ENCODE data around the gene OTOP2.
"Not testable (repeated sequence)": the region's sequence is repeated elsewhere in the genome, so short reads cannot be mapped to it uniquely, and the experiment has no call there.

OTOP2 gene

DNA sequence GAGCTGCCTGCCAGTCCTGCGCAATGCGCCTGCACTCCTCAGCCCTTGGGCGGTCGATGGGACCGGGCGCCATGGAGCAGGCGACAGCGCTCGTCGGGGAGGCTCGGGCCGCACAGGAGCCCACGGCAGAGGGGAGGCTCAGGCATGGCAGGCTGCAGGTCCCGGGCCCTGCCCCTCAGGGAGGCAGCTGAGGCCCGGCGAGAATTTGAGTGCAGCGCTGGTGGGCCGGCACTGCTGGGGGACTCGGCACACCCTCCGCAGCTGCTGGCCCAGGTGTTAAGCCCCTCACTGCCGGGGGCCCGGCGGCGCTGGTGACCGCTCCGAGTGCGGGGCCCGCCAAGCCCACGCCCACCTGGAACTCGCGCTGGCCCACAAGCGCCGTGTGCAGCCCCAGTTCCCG is 17.1 kb upstream of the OTOP2 start:
- Histone ChIP-seq H3K27ac (no peak overlapping the region), H3K9me3 (ENCODE audit: severe bottlenecking) (no peaks in the 10 kb centered on the region), H3K4me3 (ENCODE audit: low read depth, low read length) (no peak overlapping the region), H3K27me3 (ENCODE audit: insufficient read depth, low read depth, severe bottlenecking) (no peaks in the 10 kb centered on the region), H3K36me3 (no peaks in the 10 kb centered on the region)
- TF ChIP-seq, protein P1, sequence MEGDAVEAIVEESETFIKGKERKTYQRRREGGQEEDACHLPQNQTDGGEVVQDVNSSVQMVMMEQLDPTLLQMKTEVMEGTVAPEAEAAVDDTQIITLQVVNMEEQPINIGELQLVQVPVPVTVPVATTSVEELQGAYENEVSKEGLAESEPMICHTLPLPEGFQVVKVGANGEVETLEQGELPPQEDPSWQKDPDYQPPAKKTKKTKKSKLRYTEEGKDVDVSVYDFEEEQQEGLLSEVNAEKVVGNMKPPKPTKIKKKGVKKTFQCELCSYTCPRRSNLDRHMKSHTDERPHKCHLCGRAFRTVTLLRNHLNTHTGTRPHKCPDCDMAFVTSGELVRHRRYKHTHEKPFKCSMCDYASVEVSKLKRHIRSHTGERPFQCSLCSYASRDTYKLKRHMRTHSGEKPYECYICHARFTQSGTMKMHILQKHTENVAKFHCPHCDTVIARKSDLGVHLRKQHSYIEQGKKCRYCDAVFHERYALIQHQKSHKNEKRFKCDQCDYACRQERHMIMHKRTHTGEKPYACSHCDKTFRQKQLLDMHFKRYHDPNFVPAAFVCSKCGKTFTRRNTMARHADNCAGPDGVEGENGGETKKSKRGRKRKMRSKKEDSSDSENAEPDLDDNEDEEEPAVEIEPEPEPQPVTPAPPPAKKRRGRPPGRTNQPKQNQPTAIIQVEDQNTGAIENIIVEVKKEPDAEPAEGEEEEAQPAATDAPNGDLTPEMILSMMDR (IDR thresholded peaks at IDR 0.05; ENCODE audit: low read depth, low read length), result no peak
- DNase-seq, result no peak

DNA sequence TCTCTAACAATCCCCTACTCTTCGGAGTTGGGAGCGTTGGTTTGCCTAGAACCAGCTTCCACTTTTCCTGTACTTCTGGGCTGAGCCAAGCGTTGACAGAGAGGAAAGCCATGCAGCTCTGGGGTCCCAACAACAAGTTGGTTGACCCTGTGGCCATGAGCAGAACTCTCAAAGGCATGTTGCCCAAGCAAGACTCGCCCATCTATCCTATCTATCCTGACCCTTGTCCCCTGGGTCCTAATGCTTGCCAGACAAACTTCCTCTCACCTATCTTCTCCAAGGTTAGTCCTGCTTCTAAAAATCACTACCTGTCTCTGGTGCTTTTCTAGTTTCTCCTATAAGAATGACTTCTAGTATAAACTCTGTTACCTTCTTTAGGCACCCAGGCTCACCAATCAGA is 15.0 kb upstream of the OTOP2 start:
- H3K27ac ChIP-seq; H3K4me3 ChIP-seq (ENCODE audit: low read depth, low read length); H3K9me3 ChIP-seq (ENCODE audit: severe bottlenecking); H3K27me3 ChIP-seq (ENCODE audit: insufficient read depth, low read depth, severe bottlenecking); DNase-seq; H3K36me3 ChIP-seq: not testable (repeated sequence)

DNA sequence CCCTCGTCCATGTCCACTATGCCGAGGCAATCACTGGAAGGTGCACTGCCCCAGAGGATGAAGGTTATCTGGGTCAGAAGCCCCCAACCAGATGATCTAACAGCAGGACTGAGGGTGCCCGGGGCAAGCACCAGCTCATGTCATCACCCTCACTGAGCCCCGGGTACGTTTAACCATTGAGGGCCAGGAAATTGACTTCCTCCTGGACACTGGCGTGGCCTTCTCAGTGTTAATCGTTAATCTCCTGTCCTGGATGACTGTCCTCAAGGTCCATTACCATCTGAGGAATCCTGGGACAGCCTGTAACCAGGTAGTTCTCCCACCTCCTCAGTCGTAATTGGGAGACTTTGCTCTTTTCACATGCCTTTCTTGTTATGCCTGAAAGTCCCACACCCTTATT is 12.7 kb upstream of the OTOP2 start:
- H3K4me3 ChIP-seq (ENCODE audit: low read depth, low read length); H3K27ac ChIP-seq; H3K9me3 ChIP-seq (ENCODE audit: severe bottlenecking); H3K27me3 ChIP-seq (ENCODE audit: insufficient read depth, low read depth, severe bottlenecking); DNase-seq; H3K36me3 ChIP-seq: not testable (repeated sequence)

DNA sequence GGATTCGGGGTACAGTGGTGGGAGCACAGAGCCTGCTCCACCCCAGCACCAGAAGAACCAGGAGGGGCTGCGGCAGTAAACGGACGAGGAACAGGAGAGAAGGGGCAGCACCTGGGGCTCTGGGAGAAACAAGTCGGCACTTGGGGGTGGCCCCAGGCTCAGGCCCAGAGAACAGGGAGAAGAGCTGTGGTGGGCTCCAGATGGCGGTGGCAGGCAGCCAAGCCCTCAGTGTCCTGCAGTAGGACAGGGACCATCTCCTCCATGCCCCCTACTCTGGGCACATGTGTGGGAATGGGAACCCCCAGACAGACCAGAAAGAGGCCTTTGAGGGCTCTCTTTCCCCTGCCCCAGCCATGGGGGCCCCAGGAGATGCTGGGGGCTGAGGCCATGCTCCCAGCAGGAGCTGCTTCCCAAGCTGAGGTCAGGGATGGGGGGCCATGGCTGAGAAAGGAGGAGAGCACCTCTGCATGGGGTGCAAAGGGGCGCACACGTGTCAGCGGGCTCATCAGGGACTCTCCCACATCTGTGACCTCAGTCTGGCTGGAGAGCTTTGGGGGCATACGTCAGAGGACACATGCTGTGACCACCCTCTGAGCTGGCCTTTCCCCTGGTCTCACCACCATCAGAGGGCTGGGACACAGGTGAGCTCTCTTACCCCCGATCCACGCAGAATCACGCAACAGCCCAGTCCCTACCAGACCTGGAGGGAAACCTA is 7.8 kb upstream of the OTOP2 start:
- TF ChIP-seq, protein P1 (IDR thresholded peaks at IDR 0.05; ENCODE audit: low read depth, low read length), result no peak
- H3K27me3 ChIP-seq (ENCODE audit: insufficient read depth, low read depth, severe bottlenecking), result no peaks in the 10 kb centered on the region
- DNase-seq, result no peak
- no peak overlapping the region for H3K27ac ChIP-seq
- H3K36me3 ChIP-seq, result no peaks in the 10 kb centered on the region
- peaks cover 6% of the 10 kb centered on the region for H3K9me3 ChIP-seq (ENCODE audit: severe bottlenecking)
- no peak overlapping the region for H3K4me3 ChIP-seq (ENCODE audit: low read depth, low read length)

DNA sequence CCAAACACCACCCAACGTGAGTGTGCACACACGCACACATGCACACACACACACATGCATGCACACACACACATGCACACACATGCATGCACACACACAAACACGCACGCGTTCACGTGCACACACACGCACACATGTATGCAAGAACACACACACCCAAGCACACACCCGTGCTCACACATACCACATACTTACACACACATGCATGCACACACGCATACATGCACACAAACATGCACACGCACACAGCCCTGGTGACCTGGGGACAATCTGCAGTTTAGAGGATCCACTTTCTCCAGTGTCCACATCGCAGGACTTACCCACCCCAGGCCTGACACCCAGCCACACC is 7.2 kb upstream of the OTOP2 start:
- no peaks in the 10 kb centered on the region for H3K27me3 ChIP-seq (ENCODE audit: insufficient read depth, low read depth, severe bottlenecking)
- H3K9me3 ChIP-seq (ENCODE audit: severe bottlenecking), result peaks cover 6% of the 10 kb centered on the region
- H3K27ac ChIP-seq, result no peak overlapping the region
- TF ChIP-seq, protein P1 (IDR thresholded peaks at IDR 0.05; ENCODE audit: low read depth, low read length), result no peak
- DNase-seq, result no peak
- H3K4me3 ChIP-seq (ENCODE audit: low read depth, low read length), result no peak overlapping the region
- H3K36me3 ChIP-seq, result no peaks in the 10 kb centered on the region

DNA sequence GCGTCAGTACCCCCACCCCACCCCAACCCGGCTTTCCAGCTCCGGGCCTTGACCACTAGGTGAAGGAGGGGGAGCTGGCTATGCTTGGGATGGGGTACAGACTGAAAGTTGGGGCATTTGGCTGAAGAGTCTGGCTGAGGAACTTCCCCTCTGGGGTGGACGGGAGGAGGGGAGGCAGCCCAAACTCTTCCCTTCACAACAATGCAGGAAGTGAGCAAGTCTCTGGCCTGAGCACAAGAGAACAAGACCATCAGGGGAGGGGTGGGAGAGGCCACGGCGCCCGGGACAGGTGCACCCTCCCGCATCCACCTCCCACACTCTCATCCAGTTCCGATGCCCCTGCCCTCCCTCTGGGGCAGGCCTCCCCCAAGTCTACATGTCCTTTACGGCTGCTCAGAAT is 6.6 kb upstream of the OTOP2 start:
- Histone ChIP-seq H3K27me3 (ENCODE audit: insufficient read depth, low read depth, severe bottlenecking) (no peaks in the 10 kb centered on the region), H3K36me3 (no peaks in the 10 kb centered on the region), H3K9me3 (ENCODE audit: severe bottlenecking) (peaks cover 6% of the 10 kb centered on the region), H3K27ac (no peak overlapping the region), H3K4me3 (ENCODE audit: low read depth, low read length) (no peak overlapping the region)
- no peak for DNase-seq
- TF ChIP-seq, protein P1 (IDR thresholded peaks at IDR 0.05; ENCODE audit: low read depth, low read length), result no peak

DNA sequence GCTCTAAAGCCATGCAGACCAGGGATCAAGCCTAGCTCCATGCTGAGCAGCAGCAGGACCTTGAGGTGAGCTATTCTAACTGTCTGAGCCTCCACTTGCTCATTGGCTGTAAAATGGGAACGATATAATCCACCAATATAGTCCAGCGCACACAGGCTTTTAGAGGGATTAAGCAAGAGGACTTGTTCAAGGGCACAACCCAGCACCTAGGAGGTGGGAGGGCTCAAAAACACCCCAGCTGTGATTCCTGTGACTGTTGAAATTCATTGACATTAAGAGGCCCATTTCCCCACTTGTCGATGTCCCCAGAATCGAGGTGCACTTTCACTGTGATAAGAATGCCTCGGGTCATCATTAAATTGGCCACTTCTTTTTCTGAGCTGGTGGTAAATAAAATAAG is 5.2 kb upstream of the OTOP2 start:
- no peaks in the 10 kb centered on the region for H3K36me3 ChIP-seq
- peak; percentile 61 for DNase-seq
- peaks cover under 1% of the 10 kb centered on the region for H3K9me3 ChIP-seq (ENCODE audit: severe bottlenecking)
- peaks cover 7% of the 10 kb centered on the region for H3K27me3 ChIP-seq (ENCODE audit: insufficient read depth, low read depth, severe bottlenecking)
- TF ChIP-seq, protein P1 (IDR thresholded peaks at IDR 0.05; ENCODE audit: low read depth, low read length), result no peak
- no peak overlapping the region for H3K27ac ChIP-seq
- H3K4me3 ChIP-seq (ENCODE audit: low read depth, low read length), result no peak overlapping the region

All from WERI-Rb-1 (cell line).